ENCODE data around the gene TMEM253. TPM values are rescaled to one million over a fixed set of nuclear protein-coding genes. Genes with fewer than 3 reads are reported as not detected.
A peak's percentile ranks its signal among the peaks of the same experiment; 100 is the strongest.

TMEM253 gene
- total RNA-seq, 1 donor from 2014 or later, result 1.9 TPM

DNA sequence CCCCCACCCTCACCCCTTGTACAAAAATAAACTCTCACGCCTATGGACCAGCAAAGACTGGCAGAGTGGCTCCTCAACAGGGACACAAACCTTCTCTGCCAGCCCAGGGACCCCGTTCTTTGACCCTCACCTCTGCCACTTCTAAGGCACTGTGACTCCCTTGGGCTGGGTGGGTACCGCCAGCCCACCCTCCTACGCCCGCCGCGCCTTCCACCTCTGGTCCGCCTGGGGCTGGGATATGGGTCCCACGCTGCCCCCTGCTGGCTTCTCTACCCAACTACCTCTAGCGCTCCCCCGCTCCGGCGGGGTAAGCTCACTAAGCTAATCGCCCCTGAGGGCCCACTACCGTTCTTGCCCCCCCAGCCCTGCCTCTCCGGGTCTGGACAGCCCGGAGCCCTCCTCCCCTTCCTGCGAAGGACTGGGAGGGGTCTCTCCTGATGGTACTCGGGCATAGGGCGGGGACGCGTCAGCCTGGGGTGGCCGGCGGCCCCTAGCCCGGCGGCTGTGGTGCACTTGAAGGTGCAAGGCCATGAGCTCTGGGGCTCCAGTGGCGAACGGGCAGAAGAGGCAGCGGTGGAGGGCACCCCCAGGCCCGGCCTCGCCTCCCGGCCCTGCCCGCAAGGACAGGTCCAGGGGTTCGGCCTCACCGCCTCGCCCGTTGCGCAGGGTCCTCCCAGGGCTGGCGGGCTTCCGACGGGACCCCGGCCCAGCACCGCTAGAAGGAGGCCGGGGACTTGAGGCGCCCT is 10.5 kb upstream of the TMEM253 start:
- H3K36me3 Mint-ChIP-seq, result peaks cover 30% of the 10 kb centered on the region
- H3K9me3 Mint-ChIP-seq, result no peaks in the 10 kb centered on the region
- no peaks in the 10 kb centered on the region for H3K27me3 Mint-ChIP-seq (ENCODE audit: low read depth)
- peak overlapping the region; percentile 12 for H3K27ac Mint-ChIP-seq
- H3K4me3 Mint-ChIP-seq, result no peak overlapping the region
- TF ChIP-seq, protein P1, sequence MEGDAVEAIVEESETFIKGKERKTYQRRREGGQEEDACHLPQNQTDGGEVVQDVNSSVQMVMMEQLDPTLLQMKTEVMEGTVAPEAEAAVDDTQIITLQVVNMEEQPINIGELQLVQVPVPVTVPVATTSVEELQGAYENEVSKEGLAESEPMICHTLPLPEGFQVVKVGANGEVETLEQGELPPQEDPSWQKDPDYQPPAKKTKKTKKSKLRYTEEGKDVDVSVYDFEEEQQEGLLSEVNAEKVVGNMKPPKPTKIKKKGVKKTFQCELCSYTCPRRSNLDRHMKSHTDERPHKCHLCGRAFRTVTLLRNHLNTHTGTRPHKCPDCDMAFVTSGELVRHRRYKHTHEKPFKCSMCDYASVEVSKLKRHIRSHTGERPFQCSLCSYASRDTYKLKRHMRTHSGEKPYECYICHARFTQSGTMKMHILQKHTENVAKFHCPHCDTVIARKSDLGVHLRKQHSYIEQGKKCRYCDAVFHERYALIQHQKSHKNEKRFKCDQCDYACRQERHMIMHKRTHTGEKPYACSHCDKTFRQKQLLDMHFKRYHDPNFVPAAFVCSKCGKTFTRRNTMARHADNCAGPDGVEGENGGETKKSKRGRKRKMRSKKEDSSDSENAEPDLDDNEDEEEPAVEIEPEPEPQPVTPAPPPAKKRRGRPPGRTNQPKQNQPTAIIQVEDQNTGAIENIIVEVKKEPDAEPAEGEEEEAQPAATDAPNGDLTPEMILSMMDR (IDR thresholded peaks at IDR 0.05; ENCODE audit: unreplicated experiment), result no peak
- DNase-seq (ENCODE audit: low spot score in 2 of 2, unreplicated experiment in 2 of 2), result peak in 1 of 2 experiments; percentile 53
- H3K4me1 Mint-ChIP-seq, result peaks cover 30% of the 10 kb centered on the region

DNA sequence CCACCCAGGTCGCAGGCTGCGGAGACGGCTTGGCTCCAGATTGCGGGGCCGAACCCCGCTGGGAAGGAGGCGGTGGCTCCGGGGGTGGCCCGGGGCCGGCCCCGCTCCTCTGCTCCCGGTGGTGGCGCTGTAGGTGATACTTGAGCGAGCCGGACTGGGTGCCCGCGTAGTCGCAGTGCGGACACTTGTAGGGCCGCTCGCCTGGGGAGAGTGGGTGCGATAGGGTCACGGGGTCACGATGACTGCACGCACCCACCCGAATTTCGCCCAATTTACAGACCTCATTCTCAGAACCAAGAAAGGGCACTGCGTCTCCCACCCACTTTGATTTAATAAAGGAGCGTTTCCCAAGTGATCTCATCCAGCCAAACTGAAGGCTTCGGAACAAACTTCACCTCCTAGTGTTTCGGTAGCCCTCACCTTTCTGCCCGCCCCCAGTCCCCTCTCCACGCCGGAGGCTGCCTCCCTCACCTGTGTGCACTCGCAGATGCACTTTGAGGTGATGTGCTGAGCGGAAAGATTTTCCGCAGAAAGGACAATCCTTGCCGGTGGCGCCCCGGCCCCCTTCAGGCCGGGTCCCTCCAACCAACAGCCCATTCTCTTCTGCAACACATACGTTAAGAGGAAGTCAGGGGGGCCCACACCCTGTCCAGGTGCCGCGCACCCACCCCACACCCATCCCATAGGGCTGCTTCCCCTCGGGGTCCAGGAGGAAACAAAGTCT is 9.8 kb upstream of the TMEM253 start:
- Mint-ChIP-seq H3K36me3 (peaks cover 30% of the 10 kb centered on the region), H3K27me3 (ENCODE audit: low read depth) (no peaks in the 10 kb centered on the region), H3K9me3 (no peaks in the 10 kb centered on the region), H3K27ac (no peak overlapping the region), H3K4me3 (no peak overlapping the region), H3K4me1 (peaks cover 34% of the 10 kb centered on the region)
- DNase-seq (ENCODE audit: low spot score in 2 of 2, unreplicated experiment in 2 of 2), result no peak
- TF ChIP-seq, protein P1 (IDR thresholded peaks at IDR 0.05; ENCODE audit: unreplicated experiment), result no peak

- H3K27ac Mint-ChIP-seq, result no peak overlapping the region
Measured at GRCh38 chr14:21091821-21092272, 9.0 kb upstream of the TMEM253 start.

GRCh38 chr14:21092273-21093011 is 8.4 kb upstream of the TMEM253 start:
- peaks cover 23% of the 10 kb centered on the region for H3K36me3 Mint-ChIP-seq
- no peaks in the 10 kb centered on the region for H3K9me3 Mint-ChIP-seq
- no peak overlapping the region for H3K4me3 Mint-ChIP-seq
- TF ChIP-seq, protein P1 (IDR thresholded peaks at IDR 0.05; ENCODE audit: unreplicated experiment), result peak; percentile 96
- H3K4me1 Mint-ChIP-seq, result peaks cover 43% of the 10 kb centered on the region
- peak overlapping the region; percentile 81 for H3K27ac Mint-ChIP-seq
- DNase-seq (ENCODE audit: low spot score in 2 of 2, unreplicated experiment in 2 of 2), result peak; percentile 81 to 95
- H3K27me3 Mint-ChIP-seq (ENCODE audit: low read depth), result no peaks in the 10 kb centered on the region

More at GRCh38 chr14:21091821-21092272, 9.0 kb upstream of the TMEM253 start:
- Mint-ChIP-seq H3K36me3 (peaks cover 25% of the 10 kb centered on the region), H3K4me3 (no peak overlapping the region), H3K9me3 (no peaks in the 10 kb centered on the region), H3K4me1 (peaks cover 37% of the 10 kb centered on the region), H3K27me3 (ENCODE audit: low read depth) (no peaks in the 10 kb centered on the region)
- no peak for DNase-seq (ENCODE audit: low spot score in 2 of 2, unreplicated experiment in 2 of 2)
- TF ChIP-seq, protein P1 (IDR thresholded peaks at IDR 0.05; ENCODE audit: unreplicated experiment), result no peak

DNA sequence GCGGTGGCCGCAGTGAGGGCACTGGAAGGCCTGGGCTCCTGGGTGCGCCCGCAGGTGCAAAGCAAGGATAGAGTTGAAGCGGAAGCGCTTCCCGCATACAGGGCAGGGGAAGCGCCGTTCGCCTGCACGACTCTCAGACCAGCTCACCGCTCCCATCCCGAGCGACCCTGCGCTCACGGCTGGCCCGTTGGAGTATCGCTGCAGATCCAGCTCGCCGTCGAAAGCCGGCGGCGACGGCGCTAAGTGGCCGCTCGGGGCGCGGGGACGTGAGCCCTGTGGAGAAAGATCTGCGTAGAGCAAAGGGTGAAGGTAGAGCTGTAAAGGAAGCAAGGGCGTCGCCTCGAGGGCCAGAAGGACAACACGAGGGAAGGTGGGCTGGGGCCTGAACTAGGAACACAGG is 7.8 kb upstream of the TMEM253 start:
- H3K9me3 Mint-ChIP-seq, result no peaks in the 10 kb centered on the region
- peak overlapping the region; percentile 50 for H3K27ac Mint-ChIP-seq
- H3K4me1 Mint-ChIP-seq, result peaks cover 44% of the 10 kb centered on the region
- peaks cover 20% of the 10 kb centered on the region for H3K36me3 Mint-ChIP-seq
- no peak overlapping the region for H3K4me3 Mint-ChIP-seq
- no peak for DNase-seq (ENCODE audit: low spot score in 2 of 2, unreplicated experiment in 2 of 2)
- TF ChIP-seq, protein P1 (IDR thresholded peaks at IDR 0.05; ENCODE audit: unreplicated experiment), result no peak
- no peaks in the 10 kb centered on the region for H3K27me3 Mint-ChIP-seq (ENCODE audit: low read depth)
